Subcutaneous adipose tissue (tissue), 4 donors: Measurements from ENCODE around the gene CDK1. TPM values are rescaled to one million over a fixed set of nuclear protein-coding genes. Genes with fewer than 3 reads are reported as not detected.

ENCODE experiments used
- CTCF ChIP-seq: fragments of 450-650 bp; IDR thresholded peaks from one replicate; pipeline ENCODE4 v1.5.1; 2016; ENCODE audit warnings: low read depth, mild to moderate bottlenecking, control low read depth, antibody characterized with exemption, moderate library complexity
- total RNA-seq, 4 donors: library from RNA; depleted of rRNA; stranded (reverse); fragments of >200 nt; gene quantifications; one replicate each; pipeline ENCODE4 v1.1.0, GENCODE V29; 2016

Gene CDK1
- total RNA-seq, 4 donors from 2014 or later, result 0.82 to 9.5 (median 6.7) TPM

- TF ChIP-seq CTCF, result no peak
These were observed 23.2 kb downstream of the CDK1 start for GRCh38 chr10:60801522-60801921.

GRCh38 chr10:60803433-60803832 is 25.2 kb downstream of the CDK1 start:
- TF ChIP-seq CTCF, result no peak

GRCh38 chr10:60803865-60804264 is 25.6 kb downstream of the CDK1 start:
- no peak for TF ChIP-seq CTCF

GRCh38 chr10:60806921-60807320 is 28.6 kb downstream of the CDK1 start:
- TF ChIP-seq CTCF, result no peak

GRCh38 chr10:60807499-60807898 is 29.2 kb downstream of the CDK1 start:
- TF ChIP-seq CTCF, result no peak

- no peak for TF ChIP-seq CTCF
These were observed 29.8 kb downstream of the CDK1 start for GRCh38 chr10:60808036-60808435.

GRCh38 chr10:60809157-60809556 is 30.9 kb downstream of the CDK1 start:
- no peak for TF ChIP-seq CTCF
